H1 (cell line): ENCODE measurements around the gene GPR141. TPM values are rescaled to one million over a fixed set of nuclear protein-coding genes. Genes with fewer than 3 reads are reported as not detected.

ENCODE experiments used
- EZH2 ChIP-seq: fragments of 200-600 bp; sonication (generic); IDR thresholded peaks from 2 replicates; pipeline ENCODE4 v1.7.1; 2012; ENCODE audit warnings: low read depth, mild to moderate bottlenecking, moderate library complexity, low read length, inconsistent platforms; ENCODE audit not compliant: severe bottlenecking
- JUN ChIP-seq: IDR thresholded peaks from 2 replicates; pipeline ENCODE4 v1.6.1; 2011; ENCODE audit warnings: low read depth, mild to moderate bottlenecking, improper control_type of control experiment, low read length
- KDM5A ChIP-seq: fragments of 200-600 bp; IDR thresholded peaks from 2 replicates; pipeline ENCODE4 v1.7.1; 2012; ENCODE audit warnings: mild to moderate bottlenecking, low read length, inconsistent platforms, mixed read lengths
- polyA plus RNA-seq, 7 experiments: library from polyadenylated mRNA; depleted of rRNA in 3 of 7; stranded (reverse) in 5 of 7; unstranded in 2 of 7; fragments of >200 nt in 5 of 7; fragments of 200-250 nt in 2 of 7; gene quantifications; 1 replicate in 5 of 7; 2 replicates in 1 of 7; 4 replicates in 1 of 7; pipeline versions ENCODE4 v1.2.1 to v1.2.3, GENCODE V29; 2011 to 2013; ENCODE audit warnings: missing spikeins in 2 of 7, mixed read lengths in 2 of 7
- total RNA-seq: library from RNA; stranded (reverse); fragmentation: NEBNext Ultra II Directional; extraction: Animal tissue kit (Norgen Biotek cat#: 25700); gene quantifications from 2 replicates; pipeline ENCODE4 v1.2.1, GENCODE V29; 2021
- TF ChIP-seq, protein P1 (sequence below): IDR thresholded peaks from 2 replicates; pipeline ENCODE4 v1.6.1; 2012; ENCODE audit warnings: inconsistent platforms

Gene GPR141
- total and polyA plus RNA-seq, 2 of the 8 experiments (the other 6 are each of a cell fraction or from before 2014, with no cell fraction given) = 0.45 to 1.0 TPM

DNA sequence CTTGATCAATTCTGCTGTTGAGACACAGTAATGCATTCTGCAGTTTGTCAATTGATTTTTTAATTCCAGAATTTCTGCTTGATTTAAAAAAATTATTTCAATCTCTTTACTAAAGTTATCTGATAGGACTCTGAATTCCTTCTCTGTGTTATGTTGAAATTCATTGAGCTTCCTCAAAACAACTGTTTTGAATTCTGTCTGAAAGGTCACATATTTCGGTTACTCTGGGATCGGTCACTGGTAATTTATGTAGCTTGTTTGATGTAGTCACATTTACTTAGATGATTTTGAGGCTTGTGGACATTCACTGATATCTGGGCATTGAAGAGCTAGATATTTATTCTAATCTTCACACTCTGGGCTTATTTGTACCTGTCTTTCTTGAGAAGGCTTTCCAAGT, 97.6 kb downstream of the GPR141 start (continued):
- TF ChIP-seq EZH2 (no peak), KDM5A (no peak), JUN (no peak)
- TF ChIP-seq, protein P1, sequence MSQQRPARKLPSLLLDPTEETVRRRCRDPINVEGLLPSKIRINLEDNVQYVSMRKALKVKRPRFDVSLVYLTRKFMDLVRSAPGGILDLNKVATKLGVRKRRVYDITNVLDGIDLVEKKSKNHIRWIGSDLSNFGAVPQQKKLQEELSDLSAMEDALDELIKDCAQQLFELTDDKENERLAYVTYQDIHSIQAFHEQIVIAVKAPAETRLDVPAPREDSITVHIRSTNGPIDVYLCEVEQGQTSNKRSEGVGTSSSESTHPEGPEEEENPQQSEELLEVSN = no peak
